ENCODE measurements around the gene DIDO1. TPM values are rescaled to one million over a fixed set of nuclear protein-coding genes. Genes with fewer than 3 reads are reported as not detected.

DIDO1 gene
- total and polyA plus RNA-seq, 2 of the 13 experiments (the other 11 are each of a cell fraction or from before 2014, with no cell fraction given): 75.0 to 75.1 TPM

GRCh38 chr20:62924442-62925075 lies 1.7 kb downstream of the DIDO1 start (continued):
- TF ChIP-seq, protein P1, sequence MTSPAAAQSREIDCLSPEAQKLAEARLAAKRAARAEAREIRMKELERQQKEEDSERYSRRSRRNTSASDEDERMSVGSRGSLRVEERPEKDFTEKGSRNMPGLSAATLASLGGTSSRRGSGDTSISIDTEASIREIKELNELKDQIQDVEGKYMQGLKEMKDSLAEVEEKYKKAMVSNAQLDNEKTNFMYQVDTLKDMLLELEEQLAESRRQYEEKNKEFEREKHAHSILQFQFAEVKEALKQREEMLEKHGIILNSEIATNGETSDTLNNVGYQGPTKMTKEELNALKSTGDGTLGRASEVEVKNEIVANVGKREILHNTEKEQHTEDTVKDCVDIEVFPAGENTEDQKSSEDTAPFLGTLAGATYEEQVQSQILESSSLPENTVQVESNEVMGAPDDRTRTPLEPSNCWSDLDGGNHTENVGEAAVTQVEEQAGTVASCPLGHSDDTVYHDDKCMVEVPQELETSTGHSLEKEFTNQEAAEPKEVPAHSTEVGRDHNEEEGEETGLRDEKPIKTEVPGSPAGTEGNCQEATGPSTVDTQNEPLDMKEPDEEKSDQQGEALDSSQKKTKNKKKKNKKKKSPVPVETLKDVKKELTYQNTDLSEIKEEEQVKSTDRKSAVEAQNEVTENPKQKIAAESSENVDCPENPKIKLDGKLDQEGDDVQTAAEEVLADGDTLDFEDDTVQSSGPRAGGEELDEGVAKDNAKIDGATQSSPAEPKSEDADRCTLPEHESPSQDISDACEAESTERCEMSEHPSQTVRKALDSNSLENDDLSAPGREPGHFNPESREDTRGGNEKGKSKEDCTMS (CRISPR knock-in tag; conservative IDR thresholded peaks at IDR 0.05): no peak
- TF ChIP-seq ZNF292 (CRISPR knock-in tag; IDR thresholded peaks at IDR 0.05; ENCODE audit: borderline replicate concordance, low read depth) (no peak), ZNF33A (CRISPR knock-in tag; IDR thresholded peaks at IDR 0.05; ENCODE audit: borderline replicate concordance) (no peak), ZNF839 (CRISPR knock-in tag; IDR thresholded peaks at IDR 0.05; ENCODE audit: borderline replicate concordance) (no peak), ZFP90 (CRISPR knock-in tag; IDR thresholded peaks at IDR 0.05; ENCODE audit: borderline replicate concordance) (no peak), ZNF121 (CRISPR knock-in tag; IDR thresholded peaks at IDR 0.05) (no peak), SMAD9 (CRISPR knock-in tag; IDR thresholded peaks at IDR 0.05) (no peak), UBTF (CRISPR knock-in tag; IDR thresholded peaks at IDR 0.05) (0 out of 2 replicates have a peak, but pooled peaks have one; percentile 17), CHCHD3 (CRISPR knock-in tag; IDR thresholded peaks at IDR 0.05) (no peak), MTA1 (CRISPR knock-in tag; IDR thresholded peaks at IDR 0.05; ENCODE audit: borderline replicate concordance) (no peak), ATF6 (CRISPR knock-in tag; conservative IDR thresholded peaks at IDR 0.05) (no peak)
- TF ChIP-seq, protein P2, sequence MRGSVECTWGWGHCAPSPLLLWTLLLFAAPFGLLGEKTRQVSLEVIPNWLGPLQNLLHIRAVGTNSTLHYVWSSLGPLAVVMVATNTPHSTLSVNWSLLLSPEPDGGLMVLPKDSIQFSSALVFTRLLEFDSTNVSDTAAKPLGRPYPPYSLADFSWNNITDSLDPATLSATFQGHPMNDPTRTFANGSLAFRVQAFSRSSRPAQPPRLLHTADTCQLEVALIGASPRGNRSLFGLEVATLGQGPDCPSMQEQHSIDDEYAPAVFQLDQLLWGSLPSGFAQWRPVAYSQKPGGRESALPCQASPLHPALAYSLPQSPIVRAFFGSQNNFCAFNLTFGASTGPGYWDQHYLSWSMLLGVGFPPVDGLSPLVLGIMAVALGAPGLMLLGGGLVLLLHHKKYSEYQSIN (CRISPR knock-in tag; IDR thresholded peaks at IDR 0.05; ENCODE audit: borderline replicate concordance): no peak
- TF ChIP-seq, protein P3, sequence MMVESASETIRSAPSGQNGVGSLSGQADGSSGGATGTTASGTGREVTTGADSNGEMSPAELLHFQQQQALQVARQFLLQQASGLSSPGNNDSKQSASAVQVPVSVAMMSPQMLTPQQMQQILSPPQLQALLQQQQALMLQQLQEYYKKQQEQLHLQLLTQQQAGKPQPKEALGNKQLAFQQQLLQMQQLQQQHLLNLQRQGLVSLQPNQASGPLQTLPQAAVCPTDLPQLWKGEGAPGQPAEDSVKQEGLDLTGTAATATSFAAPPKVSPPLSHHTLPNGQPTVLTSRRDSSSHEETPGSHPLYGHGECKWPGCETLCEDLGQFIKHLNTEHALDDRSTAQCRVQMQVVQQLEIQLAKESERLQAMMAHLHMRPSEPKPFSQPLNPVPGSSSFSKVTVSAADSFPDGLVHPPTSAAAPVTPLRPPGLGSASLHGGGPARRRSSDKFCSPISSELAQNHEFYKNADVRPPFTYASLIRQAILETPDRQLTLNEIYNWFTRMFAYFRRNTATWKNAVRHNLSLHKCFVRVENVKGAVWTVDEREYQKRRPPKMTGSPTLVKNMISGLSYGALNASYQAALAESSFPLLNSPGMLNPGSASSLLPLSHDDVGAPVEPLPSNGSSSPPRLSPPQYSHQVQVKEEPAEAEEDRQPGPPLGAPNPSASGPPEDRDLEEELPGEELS (CRISPR knock-in tag; IDR thresholded peaks at IDR 0.05): no peak
- TF ChIP-seq, protein P4, sequence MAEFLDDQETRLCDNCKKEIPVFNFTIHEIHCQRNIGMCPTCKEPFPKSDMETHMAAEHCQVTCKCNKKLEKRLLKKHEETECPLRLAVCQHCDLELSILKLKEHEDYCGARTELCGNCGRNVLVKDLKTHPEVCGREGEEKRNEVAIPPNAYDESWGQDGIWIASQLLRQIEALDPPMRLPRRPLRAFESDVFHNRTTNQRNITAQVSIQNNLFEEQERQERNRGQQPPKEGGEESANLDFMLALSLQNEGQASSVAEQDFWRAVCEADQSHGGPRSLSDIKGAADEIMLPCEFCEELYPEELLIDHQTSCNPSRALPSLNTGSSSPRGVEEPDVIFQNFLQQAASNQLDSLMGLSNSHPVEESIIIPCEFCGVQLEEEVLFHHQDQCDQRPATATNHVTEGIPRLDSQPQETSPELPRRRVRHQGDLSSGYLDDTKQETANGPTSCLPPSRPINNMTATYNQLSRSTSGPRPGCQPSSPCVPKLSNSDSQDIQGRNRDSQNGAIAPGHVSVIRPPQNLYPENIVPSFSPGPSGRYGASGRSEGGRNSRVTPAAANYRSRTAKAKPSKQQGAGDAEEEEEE (CRISPR knock-in tag; IDR thresholded peaks at IDR 0.05; ENCODE audit: borderline replicate concordance): no peak

Measured in HepG2 (cell line).